Muscle layer of colon (tissue), 2 donors: Measurements from ENCODE around the gene HRC.
A peak's percentile ranks its signal among the peaks of the same experiment; 100 is the strongest.

ENCODE experiments used
- H3K27ac ChIP-seq: one replicate; pipeline ENCODE4 v1.7.0; 2013; ENCODE audit warnings: low read depth, mild to moderate bottlenecking, low read length, moderate library complexity
- H3K27me3 ChIP-seq, 2 donors: one replicate each; pipeline ENCODE4 v1.7.0; 2013; ENCODE audit warnings: low read length in 2 of 2, mild to moderate bottlenecking in 2 of 2; ENCODE audit not compliant: insufficient read depth in 2 of 2, control insufficient read depth in 1 of 2
- H3K36me3 ChIP-seq: one replicate; pipeline ENCODE4 v1.7.0; 2013; ENCODE audit warnings: mild to moderate bottlenecking, low read length; ENCODE audit not compliant: insufficient read depth
- H3K4me1 ChIP-seq: one replicate; pipeline ENCODE4 v1.7.0; 2013; ENCODE audit warnings: mild to moderate bottlenecking, low read length; ENCODE audit not compliant: insufficient read depth
- H3K4me3 ChIP-seq, 2 donors: one replicate each; pipeline ENCODE4 v1.7.0; 2013; ENCODE audit warnings: low read length in 2 of 2, low read depth in 1 of 2, mild to moderate bottlenecking in 1 of 2, moderate library complexity in 1 of 2
- H3K9ac ChIP-seq: one replicate; pipeline ENCODE4 v1.7.0; 2013; ENCODE audit warnings: low read length
- H3K9me3 ChIP-seq: one replicate; pipeline ENCODE4 v1.7.0; 2013; ENCODE audit warnings: mild to moderate bottlenecking, low read length
- donor health status: abdominal sarcoma.
- donor health status: Adenocarcinoma of cecum.

HRC gene

GRCh38 chr19:49118565-49119410 lies 36.4 kb downstream of the HRC start, which contains the start of gene C19orf73:
C19orf73 (minus strand) TSS chr19:49119143; CDS start chr19:49119022, 121 bp downstream.
- Histone ChIP-seq H3K9me3 (no peaks in the 10 kb centered on the region), H3K4me1 (peaks cover 8% of the 10 kb centered on the region)

GRCh38 chr19:49117677-49118564 lies 37.3 kb downstream of the HRC start:
- peaks cover 11% of the 10 kb centered on the region for H3K4me1 ChIP-seq
- peaks cover 0 to 7% of the 10 kb centered on the region in 2 donors for H3K27me3 ChIP-seq
- H3K27ac ChIP-seq, result peak overlapping the region; percentile 76
- H3K36me3 ChIP-seq, result no peaks in the 10 kb centered on the region
- H3K9me3 ChIP-seq, result no peaks in the 10 kb centered on the region
- peak overlapping the region; percentile 58 to 83 for H3K4me3 ChIP-seq
- peak overlapping the region; percentile 49 for H3K9ac ChIP-seq

More at GRCh38 chr19:49118565-49119410, 36.4 kb downstream of the HRC start, which contains the start of gene C19orf73:
- H3K9ac ChIP-seq, result peak within 1 kb of the TSS; percentile 49
- peaks cover 0 to 7% of the 10 kb centered on the region in 2 donors for H3K27me3 ChIP-seq
- peak within 1 kb of the TSS; percentile 58 to 83 for H3K4me3 ChIP-seq
- H3K36me3 ChIP-seq, result no peaks in the 10 kb centered on the region
- H3K27ac ChIP-seq, result peak within 1 kb of the TSS; percentile 76

- Histone ChIP-seq H3K4me1 (peaks cover 11% of the 10 kb centered on the region), H3K9ac (no peak overlapping the region), H3K27ac (no peak overlapping the region), H3K27me3 (peaks cover 0 to 7% of the 10 kb centered on the region in 2 donors), H3K36me3 (no peaks in the 10 kb centered on the region), H3K9me3 (no peaks in the 10 kb centered on the region), H3K4me3 (no peak overlapping the region)
These were observed 38.7 kb downstream of the HRC start for GRCh38 chr19:49116544-49116943.

- peak overlapping the region; percentile 36 to 87 for H3K4me3 ChIP-seq
- no peak overlapping the region for H3K9ac ChIP-seq
- H3K27ac ChIP-seq, result peak overlapping the region; percentile 91
- H3K27me3 ChIP-seq, result no peaks in the 10 kb centered on the region
- peaks cover 11% of the 10 kb centered on the region for H3K4me1 ChIP-seq
- no peaks in the 10 kb centered on the region for H3K9me3 ChIP-seq
- no peaks in the 10 kb centered on the region for H3K36me3 ChIP-seq
These were observed 40.4 kb downstream of the HRC start for GRCh38 chr19:49114630-49115363.

GRCh38 chr19:49113762-49114629 lies 41.2 kb downstream of the HRC start, which contains the start of gene LIN7B:
LIN7B (plus strand) TSS chr19:49114370; CDS start chr19:49114405, 35 bp downstream.
- H3K27ac ChIP-seq, result peak within 1 kb of the TSS; percentile 91
- no peaks in the 10 kb centered on the region for H3K9me3 ChIP-seq
- no peaks in the 10 kb centered on the region for H3K27me3 ChIP-seq
- peaks cover 11% of the 10 kb centered on the region for H3K4me1 ChIP-seq
- H3K9ac ChIP-seq, result no peak within 1 kb of the TSS
- no peaks in the 10 kb centered on the region for H3K36me3 ChIP-seq
- H3K4me3 ChIP-seq, result peak within 1 kb of the TSS; percentile 36 to 87

GRCh38 chr19:49111218-49111998 lies 43.8 kb downstream of the HRC start:
- Histone ChIP-seq H3K36me3 (peaks cover 7% of the 10 kb centered on the region), H3K27me3 (no peaks in the 10 kb centered on the region), H3K4me1 (peaks cover 4% of the 10 kb centered on the region), H3K9me3 (no peaks in the 10 kb centered on the region), H3K4me3 (no peak overlapping the region), H3K27ac (no peak overlapping the region), H3K9ac (no peak overlapping the region)

- H3K36me3 ChIP-seq, result peaks cover 16% of the 10 kb centered on the region
- H3K27me3 ChIP-seq, result no peaks in the 10 kb centered on the region
- peaks cover 4% of the 10 kb centered on the region for H3K4me1 ChIP-seq
- H3K4me3 ChIP-seq, result no peak overlapping the region
- no peak overlapping the region for H3K9ac ChIP-seq
- H3K9me3 ChIP-seq, result no peaks in the 10 kb centered on the region
- H3K27ac ChIP-seq, result no peak overlapping the region
These were observed 44.6 kb downstream of the HRC start for GRCh38 chr19:49110567-49110966.

- Histone ChIP-seq H3K9me3 (no peaks in the 10 kb centered on the region), H3K9ac (no peak overlapping the region), H3K4me1 (peaks cover 4% of the 10 kb centered on the region), H3K27ac (no peak overlapping the region), H3K36me3 (peaks cover 23% of the 10 kb centered on the region), H3K27me3 (no peaks in the 10 kb centered on the region), H3K4me3 (no peak overlapping the region)
These were observed 45.5 kb downstream of the HRC start for GRCh38 chr19:49109569-49110233.

- H3K4me1 ChIP-seq, result peaks cover 4% of the 10 kb centered on the region
- H3K36me3 ChIP-seq, result peaks cover 29% of the 10 kb centered on the region
- no peak overlapping the region for H3K9ac ChIP-seq
- no peak overlapping the region for H3K4me3 ChIP-seq
- H3K9me3 ChIP-seq, result no peaks in the 10 kb centered on the region
- no peaks in the 10 kb centered on the region for H3K27me3 ChIP-seq
- no peak overlapping the region for H3K27ac ChIP-seq
These were observed 46.1 kb downstream of the HRC start for GRCh38 chr19:49109051-49109450.
